CD8-positive, alpha-beta memory T cell (primary cell): Measurements from ENCODE around the gene ACSM5. TPM values are rescaled to one million over a fixed set of nuclear protein-coding genes. Genes with fewer than 3 reads are reported as not detected.
"Not testable (repeated sequence)": the region's sequence is repeated elsewhere in the genome, so short reads cannot be mapped to it uniquely, and the experiment has no call there.

ENCODE experiments used
- CTCF ChIA-PET: fragments of 350-600 bp; sonication (Branson Sonifier 250); formaldehyde crosslinking; loops from one replicate; lab custom pipeline; 2021; ENCODE audit warnings: antibody characterized with exemption; lab: Charles Lee
- POLR2A ChIA-PET: fragments of 350-600 bp; sonication (Branson Sonifier 250); formaldehyde crosslinking; loops from one replicate; lab custom pipeline; 2021; ENCODE audit warnings: antibody characterized with exemption; lab: Charles Lee
- DNase-seq, 5 donors: peaks; one replicate each; pipeline versions ENCODE4 v3.0.0 to v3.0.0-alpha.2; 2020 to 2022; ENCODE audit warnings: mixed read lengths in 1 of 5
- H3K27ac ChIP-seq: one replicate; pipeline ENCODE4 v1.7.0; 2013; ENCODE audit warnings: low read depth, mild to moderate bottlenecking, low read length, moderate library complexity
- H3K27me3 ChIP-seq: 2 replicates; pipeline ENCODE4 v1.7.0; 2013; ENCODE audit warnings: low read length, mild to moderate bottlenecking; ENCODE audit not compliant: insufficient read depth, poor library complexity, severe bottlenecking
- H3K36me3 ChIP-seq: 2 replicates; pipeline ENCODE4 v1.7.0; 2013; ENCODE audit warnings: mild to moderate bottlenecking, low read length, moderate library complexity; ENCODE audit not compliant: insufficient read depth
- H3K4me1 ChIP-seq: 2 replicates; pipeline ENCODE4 v1.7.0; 2013; ENCODE audit warnings: mild to moderate bottlenecking, low read length, moderate library complexity; ENCODE audit not compliant: insufficient read depth
- H3K4me3 ChIP-seq: 2 replicates; pipeline ENCODE4 v1.7.0; 2013; ENCODE audit warnings: mild to moderate bottlenecking, low read length
- H3K9me3 ChIP-seq: 2 replicates; pipeline ENCODE4 v1.7.0; 2013; ENCODE audit warnings: mild to moderate bottlenecking, low read length
- H3K27ac Mint-ChIP-seq, 8 donors: one replicate each; pipeline ENCODE4 v1.8.0; 2020 to 2021; ENCODE audit warnings: mixed read lengths in 8 of 8, mild to moderate bottlenecking in 6 of 8, inconsistent platforms in 3 of 8, moderate library complexity in 3 of 8
- H3K27me3 Mint-ChIP-seq, 2 donors: one replicate each; pipeline ENCODE4 v1.8.0; 2020 to 2021; ENCODE audit warnings: mixed read lengths in 2 of 2, mild to moderate bottlenecking in 1 of 2, moderate library complexity in 1 of 2
- H3K36me3 Mint-ChIP-seq, 3 donors: one replicate each; pipeline ENCODE4 v1.8.0; 2020 to 2021; ENCODE audit warnings: mixed read lengths in 3 of 3, inconsistent platforms in 1 of 3, mild to moderate bottlenecking in 1 of 3
- H3K4me1 Mint-ChIP-seq, 3 donors: one replicate each; pipeline ENCODE4 v1.8.0; 2020 to 2021; ENCODE audit warnings: mixed read lengths in 3 of 3, inconsistent platforms in 1 of 3, mild to moderate bottlenecking in 1 of 3
- H3K4me3 Mint-ChIP-seq, 7 donors: one replicate each; pipeline ENCODE4 v1.8.0; 2020 to 2021; ENCODE audit warnings: mixed read lengths in 7 of 7, mild to moderate bottlenecking in 6 of 7, moderate library complexity in 4 of 7, inconsistent platforms in 2 of 7
- H3K9me3 Mint-ChIP-seq, 5 donors: one replicate each; pipeline ENCODE4 v1.8.0; 2020 to 2022; ENCODE audit warnings: mixed read lengths in 5 of 5, mild to moderate bottlenecking in 3 of 5, moderate library complexity in 2 of 5, inconsistent platforms in 1 of 5
- polyA plus RNA-seq: library from polyadenylated mRNA; unstranded; fragments of 300-500 nt; fragmentation: Illumina TruSeq; gene quantifications from one replicate; pipeline ENCODE4 v1.2.3, GENCODE V29; 2021
- total RNA-seq, 2 experiments: library from RNA; stranded (reverse); gene quantifications; one replicate each; pipeline ENCODE4 v1.2.3, GENCODE V29; 2021

The ACSM5 gene
- total and polyA plus RNA-seq, 3 experiments from 2014 or later = not detected

GRCh38 chr16:20427401-20427797 is 18.1 kb downstream of the ACSM5 start:
- H3K36me3 ChIP-seq, H3K27ac ChIP-seq, H3K4me1 ChIP-seq, DNase-seq, POLR2A ChIA-PET, H3K4me1 Mint-ChIP-seq, H3K27me3 ChIP-seq, H3K27ac Mint-ChIP-seq, H3K9me3 ChIP-seq, CTCF ChIA-PET, H3K4me3 Mint-ChIP-seq, H3K27me3 Mint-ChIP-seq, H3K36me3 Mint-ChIP-seq, H3K4me3 ChIP-seq, H3K9me3 Mint-ChIP-seq: not testable (repeated sequence)

DNA sequence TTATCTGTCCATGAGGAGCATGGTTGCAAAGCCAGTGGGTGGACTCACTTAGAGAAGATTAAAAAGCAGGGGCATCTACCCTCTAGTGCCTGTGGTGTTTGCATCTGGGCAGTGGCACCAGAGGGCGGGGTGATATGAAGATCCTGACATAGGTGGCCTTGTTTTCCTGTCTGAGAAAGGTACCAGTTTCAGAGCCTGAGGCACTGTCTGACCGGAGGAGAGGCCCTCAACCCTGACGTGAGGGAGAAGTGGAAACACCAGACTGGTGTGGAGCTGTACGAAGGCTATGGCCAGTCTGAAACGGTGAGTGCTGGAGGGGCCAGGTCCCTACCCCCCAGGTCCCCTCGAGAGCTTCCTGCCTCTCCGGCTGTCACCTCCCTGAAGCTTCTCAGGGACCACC is 20.2 kb downstream of the ACSM5 start:
- CTCF ChIA-PET = not testable (repeated sequence)

GRCh38 chr16:20430480-20430879 is 21.1 kb downstream of the ACSM5 start:
- peak overlapping the region in 1 of 8 donors; percentile 2 for H3K27ac Mint-ChIP-seq
- H3K4me3 ChIP-seq, CTCF ChIA-PET, H3K9me3 Mint-ChIP-seq, DNase-seq, POLR2A ChIA-PET, H3K27me3 ChIP-seq, H3K9me3 ChIP-seq, H3K4me1 ChIP-seq, H3K36me3 Mint-ChIP-seq, H3K27ac ChIP-seq, H3K27me3 Mint-ChIP-seq, H3K4me1 Mint-ChIP-seq, H3K36me3 ChIP-seq, H3K4me3 Mint-ChIP-seq: not testable (repeated sequence)

More for the DNA sequence above, 20.2 kb downstream of the ACSM5 start:
- H3K36me3 Mint-ChIP-seq, H3K4me1 ChIP-seq, H3K27ac ChIP-seq, H3K27me3 ChIP-seq, DNase-seq, H3K9me3 ChIP-seq, H3K4me3 ChIP-seq, H3K36me3 ChIP-seq, H3K4me3 Mint-ChIP-seq, H3K27me3 Mint-ChIP-seq, POLR2A ChIA-PET, H3K4me1 Mint-ChIP-seq, H3K9me3 Mint-ChIP-seq: not testable (repeated sequence)
- peak overlapping the region in 1 of 8 donors; percentile 38 for H3K27ac Mint-ChIP-seq

- no peak for DNase-seq
- peaks cover 2 to 3% of the 10 kb centered on the region in 2 donors for H3K27me3 Mint-ChIP-seq
- no peaks in the 10 kb centered on the region for H3K36me3 Mint-ChIP-seq
- Histone ChIP-seq H3K4me1 (no peaks in the 10 kb centered on the region), H3K27me3 (no peaks in the 10 kb centered on the region), H3K9me3 (no peaks in the 10 kb centered on the region), H3K27ac (no peak overlapping the region), H3K36me3 (no peaks in the 10 kb centered on the region), H3K4me3 (no peak overlapping the region)
- H3K9me3 Mint-ChIP-seq = no peaks in the 10 kb centered on the region
- H3K4me3 Mint-ChIP-seq = no peak overlapping the region
- H3K27ac Mint-ChIP-seq = no peak overlapping the region
- POLR2A ChIA-PET = no interaction called here
- CTCF ChIA-PET = interaction anchor here (0.9 kb wide), 1 partner anchor 46 kb away, joined by 3 read pairs; no protein-coding TSS in a partner anchor
- no peaks in the 10 kb centered on the region for H3K4me1 Mint-ChIP-seq
These were observed 21.6 kb downstream of the ACSM5 start for GRCh38 chr16:20430948-20431347.

GRCh38 chr16:20438950-20439349 is 29.6 kb downstream of the ACSM5 start:
- H3K27me3 Mint-ChIP-seq, H3K4me1 Mint-ChIP-seq, POLR2A ChIA-PET, H3K27ac ChIP-seq, H3K36me3 ChIP-seq, H3K27ac Mint-ChIP-seq, H3K4me3 Mint-ChIP-seq, H3K9me3 Mint-ChIP-seq, DNase-seq, H3K9me3 ChIP-seq, H3K4me1 ChIP-seq, H3K36me3 Mint-ChIP-seq, CTCF ChIA-PET, H3K4me3 ChIP-seq, H3K27me3 ChIP-seq: not testable (repeated sequence)

GRCh38 chr16:20439820-20440231 is 30.5 kb downstream of the ACSM5 start:
- CTCF ChIA-PET, H3K9me3 Mint-ChIP-seq, DNase-seq, H3K36me3 ChIP-seq, H3K4me3 ChIP-seq, H3K4me1 Mint-ChIP-seq, POLR2A ChIA-PET, H3K27ac ChIP-seq, H3K27ac Mint-ChIP-seq, H3K4me1 ChIP-seq, H3K27me3 ChIP-seq, H3K9me3 ChIP-seq, H3K27me3 Mint-ChIP-seq, H3K36me3 Mint-ChIP-seq, H3K4me3 Mint-ChIP-seq: not testable (repeated sequence)

DNA sequence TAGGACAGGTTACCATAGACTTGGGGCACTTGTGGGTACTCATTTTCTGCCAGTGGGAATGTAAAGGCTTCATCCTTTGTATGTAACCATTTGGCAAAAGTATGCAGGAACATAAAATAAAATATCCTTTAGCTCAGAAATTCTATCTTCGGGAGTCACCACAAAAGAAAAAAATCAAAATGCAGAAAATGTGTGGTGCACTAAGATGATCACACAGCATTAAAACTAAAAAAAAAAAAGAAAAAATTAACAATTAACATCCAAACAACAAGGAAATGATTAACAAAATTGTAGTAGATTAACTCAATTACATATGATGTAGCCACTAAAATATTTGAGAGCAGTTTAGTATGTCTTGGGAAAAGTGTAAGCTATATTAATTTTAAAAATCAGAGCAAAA is 31.4 kb downstream of the ACSM5 start:
- H3K27me3 Mint-ChIP-seq, H3K27ac ChIP-seq, H3K9me3 ChIP-seq, H3K36me3 Mint-ChIP-seq, H3K4me1 Mint-ChIP-seq, H3K36me3 ChIP-seq, H3K9me3 Mint-ChIP-seq, H3K4me3 ChIP-seq, CTCF ChIA-PET, H3K4me3 Mint-ChIP-seq, H3K27me3 ChIP-seq, POLR2A ChIA-PET, H3K27ac Mint-ChIP-seq, H3K4me1 ChIP-seq, DNase-seq: not testable (repeated sequence)

- no peaks in the 10 kb centered on the region for H3K4me1 Mint-ChIP-seq
- Histone ChIP-seq H3K9me3 (no peaks in the 10 kb centered on the region), H3K4me1 (no peaks in the 10 kb centered on the region), H3K4me3 (no peak overlapping the region), H3K27ac (no peak overlapping the region), H3K36me3 (no peaks in the 10 kb centered on the region), H3K27me3 (no peaks in the 10 kb centered on the region)
- H3K9me3 Mint-ChIP-seq = peaks cover 0 to 1% (median 0%) of the 10 kb centered on the region in 5 donors
- DNase-seq = no peak
- no peak overlapping the region for H3K27ac Mint-ChIP-seq
- ChIA-PET CTCF (no interaction called here), POLR2A (no interaction called here)
- no peaks in the 10 kb centered on the region for H3K36me3 Mint-ChIP-seq
- H3K27me3 Mint-ChIP-seq = peaks cover 0 to 5% of the 10 kb centered on the region in 2 donors
- H3K4me3 Mint-ChIP-seq = no peak overlapping the region
These were observed 31.9 kb downstream of the ACSM5 start for GRCh38 chr16:20441191-20441590.

GRCh38 chr16:20441859-20442258 is 32.5 kb downstream of the ACSM5 start:
- not testable (repeated sequence) for H3K27me3 ChIP-seq, H3K9me3 Mint-ChIP-seq, H3K27ac Mint-ChIP-seq

More at GRCh38 chr16:20441859-20442258, 32.5 kb downstream of the ACSM5 start:
- H3K27ac ChIP-seq, DNase-seq, H3K9me3 ChIP-seq, CTCF ChIA-PET, H3K4me1 ChIP-seq, POLR2A ChIA-PET, H3K36me3 ChIP-seq, H3K4me1 Mint-ChIP-seq, H3K4me3 Mint-ChIP-seq, H3K27me3 Mint-ChIP-seq, H3K36me3 Mint-ChIP-seq, H3K4me3 ChIP-seq: not testable (repeated sequence)
